Cardiac fibroblast (primary cell): ENCODE data around the gene AFG3L2.

Experiments used
- DNase-seq, 2 donors: peaks; one replicate each; pipeline versions ENCODE4 v3.0.0 to v3.0.0-alpha.2; 2010; ENCODE audit warnings: low read depth in 2 of 2
- H3K4me3 ChIP-seq, 2 donors: replicated peaks in 1 of 2; 1 replicate in 1 of 2; 2 replicates in 1 of 2; pipeline ENCODE4 v1.5.1; 2011; ENCODE audit warnings: low read depth in 2 of 2, low read length in 2 of 2, mild to moderate bottlenecking in 2 of 2, moderate library complexity in 1 of 2
- TF ChIP-seq, protein P1 (sequence below): IDR thresholded peaks from one replicate; pipeline ENCODE4 v1.5.1; 2011; ENCODE audit warnings: low read depth, mild to moderate bottlenecking, low read length, inconsistent platforms

AFG3L2 gene

DNA sequence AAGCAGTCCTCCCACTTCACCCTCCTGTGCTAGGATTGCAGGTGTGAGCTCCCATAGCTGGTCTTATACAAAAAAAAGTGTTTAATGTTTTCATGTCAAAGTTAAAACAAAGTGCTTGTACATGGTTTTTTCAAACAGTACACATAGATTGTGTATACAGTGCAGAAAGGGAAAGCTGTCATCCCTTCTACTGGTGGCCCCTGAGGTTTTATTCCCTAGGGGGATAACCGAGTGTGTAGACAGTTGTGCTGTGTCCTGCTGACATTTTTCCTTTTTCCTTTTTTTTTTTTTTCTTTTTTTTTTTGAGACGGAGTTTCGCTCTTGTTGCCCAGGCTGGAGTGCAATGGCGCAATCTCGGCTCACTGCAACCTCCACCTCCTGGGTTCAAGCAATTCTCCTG is 58.2 kb downstream of the AFG3L2 start:
- DNase-seq, result no peak
- TF ChIP-seq, protein P1, sequence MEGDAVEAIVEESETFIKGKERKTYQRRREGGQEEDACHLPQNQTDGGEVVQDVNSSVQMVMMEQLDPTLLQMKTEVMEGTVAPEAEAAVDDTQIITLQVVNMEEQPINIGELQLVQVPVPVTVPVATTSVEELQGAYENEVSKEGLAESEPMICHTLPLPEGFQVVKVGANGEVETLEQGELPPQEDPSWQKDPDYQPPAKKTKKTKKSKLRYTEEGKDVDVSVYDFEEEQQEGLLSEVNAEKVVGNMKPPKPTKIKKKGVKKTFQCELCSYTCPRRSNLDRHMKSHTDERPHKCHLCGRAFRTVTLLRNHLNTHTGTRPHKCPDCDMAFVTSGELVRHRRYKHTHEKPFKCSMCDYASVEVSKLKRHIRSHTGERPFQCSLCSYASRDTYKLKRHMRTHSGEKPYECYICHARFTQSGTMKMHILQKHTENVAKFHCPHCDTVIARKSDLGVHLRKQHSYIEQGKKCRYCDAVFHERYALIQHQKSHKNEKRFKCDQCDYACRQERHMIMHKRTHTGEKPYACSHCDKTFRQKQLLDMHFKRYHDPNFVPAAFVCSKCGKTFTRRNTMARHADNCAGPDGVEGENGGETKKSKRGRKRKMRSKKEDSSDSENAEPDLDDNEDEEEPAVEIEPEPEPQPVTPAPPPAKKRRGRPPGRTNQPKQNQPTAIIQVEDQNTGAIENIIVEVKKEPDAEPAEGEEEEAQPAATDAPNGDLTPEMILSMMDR, result no peak
- no peak overlapping the region for H3K4me3 ChIP-seq

DNA sequence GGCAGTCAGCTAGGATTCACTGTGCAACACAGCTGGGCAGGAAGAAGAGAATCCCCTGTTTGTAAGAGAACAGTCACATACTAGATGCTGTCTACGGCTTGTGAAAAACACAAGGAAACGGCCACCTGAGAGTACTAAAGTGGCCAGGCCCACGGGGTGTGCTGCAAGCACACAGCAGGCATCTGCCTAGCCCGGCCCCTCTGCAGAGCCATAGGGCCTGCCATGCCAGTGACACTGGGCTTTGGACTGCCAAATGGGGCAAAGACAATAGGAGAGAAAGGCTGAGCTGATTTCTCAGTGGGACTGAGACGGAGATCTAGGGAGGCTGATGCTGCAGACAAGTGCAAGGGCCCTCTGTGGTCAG is 58.7 kb downstream of the AFG3L2 start:
- TF ChIP-seq, protein P1, result no peak
- H3K4me3 ChIP-seq, result no peak overlapping the region
- no peak for DNase-seq

DNA sequence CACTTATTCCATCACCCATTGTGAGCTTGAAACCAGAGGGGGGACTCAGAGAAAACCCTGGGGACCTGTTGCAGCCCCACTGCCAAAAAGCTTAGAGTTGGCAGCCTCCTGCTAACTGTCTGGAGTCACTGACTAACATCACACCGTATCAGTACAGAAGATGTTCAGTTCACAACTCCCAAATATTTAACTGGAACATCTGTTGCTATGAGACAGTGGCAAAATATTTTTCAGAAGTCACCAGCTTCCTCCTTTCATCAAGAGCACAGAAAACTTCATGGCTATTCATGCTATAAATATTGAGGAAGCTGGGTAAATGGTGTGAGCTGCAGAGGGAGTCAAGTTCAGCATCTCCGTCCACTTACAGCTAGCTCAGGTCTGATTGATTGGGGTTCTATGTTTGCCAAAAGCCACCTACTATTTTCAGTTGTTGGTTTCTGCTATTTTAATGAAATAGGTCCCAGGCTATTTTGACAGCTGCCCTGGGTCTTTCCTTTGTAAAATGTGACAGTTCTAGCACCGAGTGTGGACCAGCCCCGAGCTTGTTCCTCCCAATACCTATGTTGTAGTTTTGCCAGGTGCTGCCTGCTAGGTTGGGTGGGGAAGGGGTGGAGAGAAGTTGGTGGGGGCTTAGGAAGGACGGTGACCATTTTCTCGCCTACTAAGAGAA is 59.2 kb downstream of the AFG3L2 start:
- DNase-seq, result peak; percentile 77 to 78
- H3K4me3 ChIP-seq, result no peak overlapping the region
- TF ChIP-seq, protein P1, result no peak

DNA sequence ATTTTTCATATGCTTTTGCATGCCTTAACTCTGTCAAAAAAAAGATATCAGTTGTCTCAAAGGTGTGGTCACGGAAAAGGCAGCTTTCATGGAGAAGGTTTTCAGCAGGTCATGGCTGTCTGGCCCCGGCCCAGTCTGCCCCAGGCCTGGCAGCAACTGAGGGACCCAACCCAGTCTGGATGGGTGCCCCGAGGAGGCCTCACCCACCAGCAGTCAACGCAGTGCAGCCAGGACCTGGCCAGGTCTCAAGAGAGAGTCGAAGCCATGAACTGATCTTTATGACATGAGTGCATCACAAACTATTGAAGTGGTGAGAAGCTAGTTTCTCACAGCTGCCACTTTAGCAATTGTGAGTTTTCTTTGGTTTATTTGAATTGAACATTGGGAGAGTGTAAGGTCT is 61.1 kb downstream of the AFG3L2 start:
- TF ChIP-seq, protein P1, result no peak
- H3K4me3 ChIP-seq, result no peak overlapping the region

DNA sequence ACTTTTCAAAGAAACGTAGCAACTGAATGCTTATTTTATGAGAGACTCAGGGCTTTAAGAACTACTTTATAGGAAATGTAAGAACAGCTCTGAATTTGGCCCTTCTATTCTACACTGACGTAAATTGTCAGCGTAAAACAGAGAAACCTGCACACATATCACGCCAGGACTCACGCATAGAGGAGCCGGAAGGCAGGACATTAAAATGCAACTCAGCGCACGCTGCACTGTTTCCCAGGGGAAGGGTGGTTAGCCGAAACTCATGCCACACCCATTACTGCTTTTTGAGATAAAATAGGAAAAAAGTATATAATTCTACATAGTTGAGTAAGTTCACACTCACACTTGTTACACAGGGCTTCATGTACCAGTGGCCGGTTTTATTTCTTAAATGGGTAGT is 61.5 kb downstream of the AFG3L2 start:
- peak in 1 of 2 donors; percentile 52 for DNase-seq
- TF ChIP-seq, protein P1, result no peak
- no peak overlapping the region for H3K4me3 ChIP-seq

More for the DNA sequence above, 61.1 kb downstream of the AFG3L2 start:
- DNase-seq, result peak in 1 of 2 donors; percentile 47

DNA sequence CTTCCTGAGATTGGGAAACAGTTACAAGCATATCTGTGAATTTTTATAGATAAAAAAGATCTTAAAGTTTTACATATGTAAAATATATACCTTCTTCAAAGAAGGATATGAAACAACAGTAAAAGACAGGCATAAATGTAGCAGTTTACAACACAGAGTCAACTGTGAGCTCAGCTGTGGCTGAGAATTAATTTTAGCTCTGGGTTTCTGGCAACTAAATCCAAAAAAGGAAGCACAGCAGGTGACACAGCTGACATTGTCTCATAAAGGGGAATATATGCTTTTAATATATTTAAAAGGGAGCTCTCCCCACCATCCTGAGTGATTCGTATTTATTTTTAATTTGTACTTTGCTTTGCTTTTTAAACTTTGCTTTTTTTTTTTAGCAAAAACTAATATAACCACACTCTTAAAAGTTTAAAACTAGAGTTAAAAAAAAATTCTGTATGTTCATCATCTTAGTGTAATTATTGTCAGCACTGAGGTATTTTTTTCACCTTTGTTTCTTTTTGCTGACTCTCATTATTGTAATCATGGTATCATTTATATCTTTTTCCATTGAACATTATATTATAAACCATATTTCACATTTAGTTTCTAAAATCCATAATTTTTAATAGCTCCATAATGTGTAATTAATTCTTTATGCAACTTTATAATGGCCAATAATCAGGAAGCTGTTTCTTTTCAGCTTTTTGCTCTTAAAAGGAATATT is 62.3 kb downstream of the AFG3L2 start:
- DNase-seq, result no peak
- TF ChIP-seq, protein P1, result no peak
- no peak overlapping the region for H3K4me3 ChIP-seq
